GM06990 (cell line): ENCODE data around the gene GPR33.

Source experiments
- DNase-seq: peaks from one replicate; pipeline ENCODE4 v3.0.0-alpha.2; 2011; ENCODE audit not compliant: insufficient read length; ENCODE audit errors: extremely low read depth
- H3K27me3 ChIP-seq: replicated peaks from 2 replicates; pipeline ENCODE4 v1.6.0; 2011; ENCODE audit warnings: low read length; ENCODE audit not compliant: control insufficient read depth, insufficient read depth
- H3K36me3 ChIP-seq: 2 replicates; pipeline ENCODE4 v1.5.1; 2011; ENCODE audit warnings: low read length; ENCODE audit not compliant: control insufficient read depth, insufficient read depth
- H3K4me3 ChIP-seq: replicated peaks from 2 replicates; pipeline ENCODE4 v1.5.1; 2011; ENCODE audit warnings: low read depth, mild to moderate bottlenecking, control low read depth, low read length
- TF ChIP-seq, protein P1 (sequence below): IDR thresholded peaks from 2 replicates; pipeline ENCODE4 v1.5.1; 2011; ENCODE audit warnings: low read length, control low read depth, mild to moderate bottlenecking, inconsistent platforms; ENCODE audit not compliant: insufficient read depth, poor library complexity, severe bottlenecking

GPR33 gene

DNA sequence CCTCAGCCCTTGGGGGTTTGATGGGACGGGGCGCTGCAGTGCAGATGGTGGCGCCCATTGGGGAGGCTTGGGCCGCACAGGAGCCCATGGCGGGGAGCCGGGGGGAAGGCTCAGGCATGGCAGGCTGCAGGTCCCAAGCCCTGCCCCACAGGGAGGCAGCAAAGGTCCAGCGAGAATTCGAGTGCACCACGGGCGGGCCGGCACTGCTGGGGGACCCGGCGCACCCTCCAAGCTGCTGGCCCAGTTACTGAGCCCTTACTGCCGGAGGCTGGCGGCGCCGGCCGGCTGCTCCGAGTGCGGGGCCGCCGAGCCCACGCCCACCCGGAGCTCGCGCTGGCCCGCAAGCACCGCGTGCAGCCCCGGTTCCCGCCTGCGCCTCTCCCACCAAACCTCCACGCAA is 39.2 kb upstream of the GPR33 start:
- Histone ChIP-seq H3K4me3 (no peak overlapping the region), H3K27me3 (no peaks in the 10 kb centered on the region; the same call in 1 of the 2 replicates), H3K36me3 (no peaks in the 10 kb centered on the region)
- TF ChIP-seq, protein P1, sequence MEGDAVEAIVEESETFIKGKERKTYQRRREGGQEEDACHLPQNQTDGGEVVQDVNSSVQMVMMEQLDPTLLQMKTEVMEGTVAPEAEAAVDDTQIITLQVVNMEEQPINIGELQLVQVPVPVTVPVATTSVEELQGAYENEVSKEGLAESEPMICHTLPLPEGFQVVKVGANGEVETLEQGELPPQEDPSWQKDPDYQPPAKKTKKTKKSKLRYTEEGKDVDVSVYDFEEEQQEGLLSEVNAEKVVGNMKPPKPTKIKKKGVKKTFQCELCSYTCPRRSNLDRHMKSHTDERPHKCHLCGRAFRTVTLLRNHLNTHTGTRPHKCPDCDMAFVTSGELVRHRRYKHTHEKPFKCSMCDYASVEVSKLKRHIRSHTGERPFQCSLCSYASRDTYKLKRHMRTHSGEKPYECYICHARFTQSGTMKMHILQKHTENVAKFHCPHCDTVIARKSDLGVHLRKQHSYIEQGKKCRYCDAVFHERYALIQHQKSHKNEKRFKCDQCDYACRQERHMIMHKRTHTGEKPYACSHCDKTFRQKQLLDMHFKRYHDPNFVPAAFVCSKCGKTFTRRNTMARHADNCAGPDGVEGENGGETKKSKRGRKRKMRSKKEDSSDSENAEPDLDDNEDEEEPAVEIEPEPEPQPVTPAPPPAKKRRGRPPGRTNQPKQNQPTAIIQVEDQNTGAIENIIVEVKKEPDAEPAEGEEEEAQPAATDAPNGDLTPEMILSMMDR = no peak
- no peak for DNase-seq

DNA sequence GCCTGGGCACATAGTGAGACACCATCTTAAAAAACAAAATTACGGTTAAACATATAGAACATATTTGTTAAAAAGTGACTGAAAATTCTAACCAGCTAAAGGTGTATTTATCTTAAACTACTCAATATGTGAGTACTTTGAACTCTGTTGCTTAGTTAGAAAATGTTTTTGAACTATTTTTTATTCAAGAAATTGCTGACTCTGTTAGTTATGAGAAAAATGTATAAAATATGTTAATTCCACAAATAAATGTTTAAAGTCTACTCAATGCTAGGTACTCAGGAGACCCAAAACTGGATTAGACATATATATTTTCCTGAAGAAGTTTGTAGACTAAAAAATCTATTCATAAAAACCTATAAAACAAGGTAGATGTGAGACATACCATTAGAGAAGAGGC is 23.0 kb upstream of the GPR33 start:
- Histone ChIP-seq H3K27me3 (no peaks in the 10 kb centered on the region), H3K4me3 (no peak overlapping the region), H3K36me3 (no peaks in the 10 kb centered on the region)
- DNase-seq = no peak
- TF ChIP-seq, protein P1 = no peak

- DNase-seq = no peak
- Histone ChIP-seq H3K36me3 (no peaks in the 10 kb centered on the region), H3K27me3 (no peaks in the 10 kb centered on the region), H3K4me3 (no peak overlapping the region)
- TF ChIP-seq, protein P1 = peak; percentile 44
These were observed 22.4 kb upstream of the GPR33 start for GRCh38 chr14:31510222-31510621.

DNA sequence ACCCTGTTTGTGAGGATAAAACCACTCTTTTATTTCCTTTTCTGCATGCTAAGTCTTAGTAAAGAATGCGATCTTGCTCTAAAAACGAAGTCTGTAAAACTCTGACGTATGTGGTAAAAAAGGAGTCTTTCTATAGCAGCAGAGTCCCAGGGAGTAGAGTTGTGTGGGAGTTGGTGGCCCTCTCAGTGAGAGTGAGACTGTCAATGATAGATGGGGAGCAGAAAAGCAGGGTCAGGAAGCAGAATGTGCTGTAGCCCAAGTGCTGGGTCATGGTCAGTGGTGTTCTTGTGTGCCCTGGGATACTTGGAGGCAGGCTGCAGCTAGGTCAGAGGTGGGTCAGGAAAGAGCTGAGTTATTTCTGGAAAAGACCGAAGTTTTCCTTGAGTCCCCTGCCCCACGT is 20.3 kb upstream of the GPR33 start:
- Histone ChIP-seq H3K27me3 (no peaks in the 10 kb centered on the region), H3K4me3 (no peak overlapping the region), H3K36me3 (no peaks in the 10 kb centered on the region)
- TF ChIP-seq, protein P1 = no peak
- no peak for DNase-seq

- no peak overlapping the region for H3K4me3 ChIP-seq
- DNase-seq = no peak
- no peaks in the 10 kb centered on the region for H3K27me3 ChIP-seq
- H3K36me3 ChIP-seq = no peaks in the 10 kb centered on the region
- TF ChIP-seq, protein P1 = no peak
These were observed 17.6 kb upstream of the GPR33 start for GRCh38 chr14:31505411-31505810.

DNA sequence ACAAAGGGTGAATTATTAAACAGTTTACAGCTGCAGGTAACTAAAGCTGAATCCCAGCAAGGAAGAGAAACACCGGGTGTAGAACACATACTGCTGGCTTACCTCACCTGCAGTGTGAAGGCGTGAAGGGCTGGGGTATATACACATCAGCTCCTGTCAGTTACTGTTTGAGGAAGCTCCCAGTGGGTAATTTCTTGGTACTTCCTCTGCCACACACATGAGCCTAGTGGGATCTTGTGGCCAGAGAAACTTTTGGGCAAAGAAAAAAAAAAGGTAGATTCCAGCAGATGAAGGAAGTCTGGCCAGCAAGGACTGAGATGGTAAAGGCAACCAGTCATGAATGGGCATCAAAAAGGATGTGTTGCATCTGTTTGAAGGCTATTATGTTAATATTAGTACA is 14.0 kb upstream of the GPR33 start:
- DNase-seq = no peak
- TF ChIP-seq, protein P1 = no peak
- Histone ChIP-seq H3K27me3 (no peaks in the 10 kb centered on the region), H3K4me3 (no peak overlapping the region), H3K36me3 (no peaks in the 10 kb centered on the region)
